Fibroblast of mammary gland (primary cell): ENCODE data around the gene MRPL28.
A peak's percentile ranks its signal among the peaks of the same experiment; 100 is the strongest.

Source experiments
- DNase-seq: peaks from one replicate; pipeline ENCODE4 v3.0.0-alpha.2; 2010; ENCODE audit warnings: low read depth
- H3K4me3 ChIP-seq: 2 replicates; pipeline ENCODE4 v1.5.1; 2011; ENCODE audit warnings: low read depth, mild to moderate bottlenecking, low read length, moderate library complexity; ENCODE audit not compliant: control insufficient read depth
- CTCF ChIP-seq: conservative IDR thresholded peaks from 2 replicates; pipeline ENCODE4 v1.5.1; 2011; ENCODE audit warnings: low read depth, low read length, inconsistent platforms; ENCODE audit not compliant: control insufficient read depth, insufficient read depth

MRPL28 gene

GRCh38 chr16:361872-362701 is 8.3 kb downstream of the MRPL28 start:
- no peak overlapping the region for H3K4me3 ChIP-seq
- TF ChIP-seq CTCF, result peak; percentile 75
- DNase-seq, result peak; percentile 72

GRCh38 chr16:361341-361871 is 8.9 kb downstream of the MRPL28 start:
- no peak for TF ChIP-seq CTCF
- no peak for DNase-seq
- H3K4me3 ChIP-seq, result no peak overlapping the region

GRCh38 chr16:360698-361336 is 9.5 kb downstream of the MRPL28 start:
- TF ChIP-seq CTCF, result no peak
- no peak overlapping the region for H3K4me3 ChIP-seq
- DNase-seq, result no peak

- no peak for TF ChIP-seq CTCF
- no peak for DNase-seq
- no peak overlapping the region for H3K4me3 ChIP-seq
Observed at GRCh38 chr16:359871-360697, 10.3 kb downstream of the MRPL28 start.

GRCh38 chr16:359067-359763 is 11.1 kb downstream of the MRPL28 start:
- DNase-seq, result no peak
- TF ChIP-seq CTCF, result no peak
- no peak overlapping the region for H3K4me3 ChIP-seq

- no peak for DNase-seq
- no peak for TF ChIP-seq CTCF
Observed at GRCh38 chr16:356741-357140, 13.6 kb downstream of the MRPL28 start.

More at GRCh38 chr16:356741-357140, 13.6 kb downstream of the MRPL28 start:
- H3K4me3 ChIP-seq, result no peak overlapping the region
